Measurements from ENCODE around the gene SHISAL2A. TPM values are rescaled to one million over a fixed set of nuclear protein-coding genes. Genes with fewer than 3 reads are reported as not detected.

Gene SHISAL2A
- total and polyA plus RNA-seq, 9 donors, result 0.12 to 0.69 (median 0.34) TPM; not detected in 5

DNA sequence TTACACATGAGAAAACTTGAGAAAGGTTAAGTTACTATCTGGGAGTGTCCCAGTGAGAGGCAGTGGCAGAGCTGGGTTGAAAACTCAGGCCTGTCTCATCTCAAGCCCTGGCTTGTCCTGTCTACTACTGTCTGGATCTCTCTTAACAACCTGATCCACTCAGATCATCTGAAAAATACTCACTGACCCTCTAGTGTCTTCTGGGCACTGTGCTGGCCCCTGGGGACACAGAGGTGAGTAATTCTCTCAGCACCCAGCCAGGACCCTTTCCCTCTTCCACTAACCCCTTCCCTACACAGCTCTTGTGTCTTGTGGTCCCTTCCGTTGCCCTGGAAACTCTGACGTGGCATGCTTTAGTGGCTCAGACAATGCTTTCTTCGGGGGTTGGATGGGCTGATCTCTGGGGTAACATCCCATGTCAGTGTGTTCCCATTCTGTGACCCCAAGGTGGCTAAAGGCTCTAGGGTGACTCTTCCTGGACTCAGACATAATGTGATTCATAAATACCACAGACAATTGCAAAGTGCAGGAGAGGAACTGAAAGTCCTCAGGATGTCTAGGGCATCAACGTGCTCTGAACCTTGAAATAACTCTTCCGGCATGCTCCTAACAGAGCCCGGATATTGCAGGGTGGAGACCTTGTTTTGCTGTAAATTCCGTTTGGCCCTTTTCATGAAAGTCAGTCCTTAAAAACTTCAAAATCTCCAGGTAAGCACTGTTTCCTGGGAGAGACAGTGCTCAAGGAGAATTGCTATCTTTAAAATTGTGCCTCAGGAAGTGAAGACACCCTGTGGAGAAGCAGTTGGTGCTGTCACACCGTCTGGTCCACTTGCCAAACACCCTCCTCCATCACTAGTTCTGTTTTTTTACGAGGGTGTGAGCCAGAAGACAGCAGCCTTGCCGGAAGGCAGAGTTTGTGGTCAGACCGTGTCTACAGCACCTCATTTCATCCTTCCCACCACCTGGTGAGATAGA, 4.0 kb downstream of the SHISAL2A start:
- Histone ChIP-seq H3K4me3 (no peak overlapping the region), H3K36me3 (no peaks in the 10 kb centered on the region), H3K27ac (no peak overlapping the region), H3K4me1 (ENCODE audit: insufficient read depth) (no peaks in the 10 kb centered on the region), H3K27me3 (no peaks in the 10 kb centered on the region), H3K9me3 (no peaks in the 10 kb centered on the region)
- TF ChIP-seq POLR2A (IDR thresholded peaks at IDR 0.05), result no peak
- TF ChIP-seq, protein P1, sequence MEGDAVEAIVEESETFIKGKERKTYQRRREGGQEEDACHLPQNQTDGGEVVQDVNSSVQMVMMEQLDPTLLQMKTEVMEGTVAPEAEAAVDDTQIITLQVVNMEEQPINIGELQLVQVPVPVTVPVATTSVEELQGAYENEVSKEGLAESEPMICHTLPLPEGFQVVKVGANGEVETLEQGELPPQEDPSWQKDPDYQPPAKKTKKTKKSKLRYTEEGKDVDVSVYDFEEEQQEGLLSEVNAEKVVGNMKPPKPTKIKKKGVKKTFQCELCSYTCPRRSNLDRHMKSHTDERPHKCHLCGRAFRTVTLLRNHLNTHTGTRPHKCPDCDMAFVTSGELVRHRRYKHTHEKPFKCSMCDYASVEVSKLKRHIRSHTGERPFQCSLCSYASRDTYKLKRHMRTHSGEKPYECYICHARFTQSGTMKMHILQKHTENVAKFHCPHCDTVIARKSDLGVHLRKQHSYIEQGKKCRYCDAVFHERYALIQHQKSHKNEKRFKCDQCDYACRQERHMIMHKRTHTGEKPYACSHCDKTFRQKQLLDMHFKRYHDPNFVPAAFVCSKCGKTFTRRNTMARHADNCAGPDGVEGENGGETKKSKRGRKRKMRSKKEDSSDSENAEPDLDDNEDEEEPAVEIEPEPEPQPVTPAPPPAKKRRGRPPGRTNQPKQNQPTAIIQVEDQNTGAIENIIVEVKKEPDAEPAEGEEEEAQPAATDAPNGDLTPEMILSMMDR (IDR thresholded peaks at IDR 0.05), result no peak
- no peak for TF ChIP-seq EP300 (IDR thresholded peaks at IDR 0.05)
- WGBS, 3 donors, result 78 to 83% (median 81%) methylated on average over 11 of the region's 11 CpGs
- no peak for DNase-seq
- intact Hi-C loops (cut with DNase I), result no loop called here

DNA sequence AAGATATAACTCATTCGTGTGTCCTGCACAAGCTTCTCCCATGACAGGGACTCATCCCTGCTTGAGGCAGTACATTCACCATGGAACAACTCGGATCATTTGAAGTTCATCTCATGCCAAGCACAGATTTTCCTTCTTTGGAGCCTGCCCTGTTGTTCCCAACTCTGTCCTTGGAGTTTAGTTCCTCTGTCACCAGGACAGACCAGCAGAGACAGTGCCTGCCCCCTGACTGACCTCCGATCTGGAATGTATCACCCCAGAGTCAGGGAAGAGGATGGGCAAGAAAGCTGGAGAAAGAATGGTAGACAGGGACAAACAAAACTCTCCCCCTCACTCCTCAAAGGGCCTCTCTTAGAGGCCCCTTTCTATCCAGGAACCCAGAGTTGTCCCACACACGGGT, 5.0 kb downstream of the SHISAL2A start:
- Histone ChIP-seq H3K36me3 (no peaks in the 10 kb centered on the region), H3K4me1 (ENCODE audit: insufficient read depth) (no peaks in the 10 kb centered on the region), H3K4me3 (no peak overlapping the region), H3K9me3 (no peaks in the 10 kb centered on the region), H3K27me3 (no peaks in the 10 kb centered on the region), H3K27ac (no peak overlapping the region)
- intact Hi-C loops (cut with DNase I), result no loop called here
- no peak for DNase-seq
- TF ChIP-seq POLR2A (IDR thresholded peaks at IDR 0.05), result no peak
- no peak for TF ChIP-seq EP300 (IDR thresholded peaks at IDR 0.05)
- TF ChIP-seq, protein P1 (IDR thresholded peaks at IDR 0.05), result no peak
- 78 to 85% (median 84%) methylated on average over 4 of the region's 4 CpGs for WGBS, 3 donors

DNA sequence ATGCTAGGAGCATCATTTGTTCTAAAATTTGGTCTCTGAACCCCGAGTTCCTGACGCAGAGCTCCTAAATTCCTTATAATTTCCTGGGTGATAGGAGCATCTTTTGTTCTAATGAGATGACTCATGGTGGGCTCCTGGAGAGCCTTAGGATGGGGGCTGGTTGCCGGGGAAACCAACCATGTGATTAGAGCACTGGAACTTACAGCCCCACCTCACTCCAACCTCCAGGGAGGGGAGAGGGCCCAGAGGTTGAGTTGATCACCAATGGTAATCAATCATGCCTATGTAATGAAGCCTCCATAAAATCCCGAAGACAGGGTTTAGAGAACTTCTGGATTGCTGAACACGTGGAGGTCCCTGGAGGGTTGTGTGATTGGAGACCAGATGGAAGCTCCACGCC, 7.7 kb downstream of the SHISAL2A start:
- H3K27me3 ChIP-seq, result no peaks in the 10 kb centered on the region
- H3K27ac ChIP-seq, result no peak overlapping the region
- no peaks in the 10 kb centered on the region for H3K9me3 ChIP-seq
- no peak overlapping the region for H3K4me3 ChIP-seq
- no peak for DNase-seq
- no peaks in the 10 kb centered on the region for H3K36me3 ChIP-seq
- TF ChIP-seq, protein P1 (IDR thresholded peaks at IDR 0.05), result no peak
- intact Hi-C loops (cut with DNase I), result no loop called here
- 80 to 91% (median 83%) methylated on average over 6 of the region's 6 CpGs for WGBS, 3 donors
- no peaks in the 10 kb centered on the region for H3K4me1 ChIP-seq (ENCODE audit: insufficient read depth)

DNA sequence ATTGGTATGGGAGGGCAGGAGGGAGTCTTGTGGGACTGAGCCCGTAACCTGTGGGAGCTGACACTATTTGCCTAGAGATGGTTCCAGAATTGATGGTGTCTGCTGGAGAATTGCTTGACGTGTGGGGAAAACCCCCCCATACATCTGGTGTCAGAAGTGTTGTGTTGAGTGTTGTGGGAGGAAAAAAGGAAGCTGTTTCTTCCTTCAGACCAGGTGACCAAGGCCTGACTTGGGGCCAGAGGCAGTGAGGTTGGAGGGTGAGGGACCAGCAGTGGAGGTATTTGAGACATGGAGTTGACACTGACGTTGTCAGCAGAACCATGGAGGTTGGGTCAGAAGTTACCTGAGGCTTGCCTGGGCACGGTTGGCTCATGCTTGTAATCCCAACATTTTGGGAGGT, 8.3 kb downstream of the SHISAL2A start:
- 84 to 93% (median 91%) methylated on average over 4 of the region's 4 CpGs for WGBS, 3 donors
- H3K27ac ChIP-seq, result no peak overlapping the region
- H3K27me3 ChIP-seq, result no peaks in the 10 kb centered on the region
- no peak for DNase-seq
- no peaks in the 10 kb centered on the region for H3K9me3 ChIP-seq
- H3K4me1 ChIP-seq (ENCODE audit: insufficient read depth), result no peaks in the 10 kb centered on the region
- TF ChIP-seq POLR2A (IDR thresholded peaks at IDR 0.05) (no peak), EP300 (IDR thresholded peaks at IDR 0.05) (no peak)
- TF ChIP-seq, protein P1 (IDR thresholded peaks at IDR 0.05), result no peak
- H3K4me3 ChIP-seq, result no peak overlapping the region
- intact Hi-C loops (cut with DNase I), result no loop called here
- H3K36me3 ChIP-seq, result no peaks in the 10 kb centered on the region
